ENCODE results near the gene AGPS. TPM values are rescaled to one million over a fixed set of nuclear protein-coding genes. Genes with fewer than 3 reads are reported as not detected.

AGPS gene
- total and polyA plus RNA-seq, 4 donors, result 5.3 to 35.8 (median 16.0) TPM

- WGBS, 2 donors, result 97 to 98% methylated on average over 3 of the region's 3 CpGs
- peaks cover 0 to 2% of the 10 kb centered on the region in 2 donors for H3K36me3 ChIP-seq (ENCODE audit: control insufficient read depth in 1 of 2, insufficient read depth in 2 of 2, low read length in 1 of 2)
- no peaks in the 10 kb centered on the region for H3K9me3 ChIP-seq (ENCODE audit: control insufficient read depth, low read length)
- no peaks in the 10 kb centered on the region for H3K4me1 ChIP-seq (ENCODE audit: control insufficient read depth in 1 of 2, insufficient read depth in 2 of 2, low read length in 2 of 2)
- DNase-seq, result no peak
- ATAC-seq (ENCODE audit: low FRiP score), result no peak
- no peaks in the 10 kb centered on the region for H3K27me3 ChIP-seq (ENCODE audit: control insufficient read depth in 1 of 2, insufficient read depth in 2 of 2, low read length in 1 of 2)
- no peak overlapping the region for H3K27ac ChIP-seq (ENCODE audit: low read depth in 1 of 2, low read length in 2 of 2)
- intact Hi-C loops (cut with DNase I), result no loop called here
- no peak overlapping the region for H3K4me3 ChIP-seq (ENCODE audit: low read length in 2 of 2)
Measured at GRCh38 chr2:177529166-177529565, 136.6 kb downstream of the AGPS start.

GRCh38 chr2:177530561-177530960 lies 138.0 kb downstream of the AGPS start:
- no peak overlapping the region for H3K27ac ChIP-seq (ENCODE audit: low read depth in 1 of 2, low read length in 2 of 2)
- DNase-seq, result no peak
- no peak for ATAC-seq (ENCODE audit: low FRiP score)
- peaks cover 0 to 2% of the 10 kb centered on the region in 2 donors for H3K36me3 ChIP-seq (ENCODE audit: control insufficient read depth in 1 of 2, insufficient read depth in 2 of 2, low read length in 1 of 2)
- intact Hi-C loops (cut with DNase I), result no loop called here
- no peak overlapping the region for H3K4me3 ChIP-seq (ENCODE audit: low read length in 2 of 2)
- H3K9me3 ChIP-seq (ENCODE audit: control insufficient read depth, low read length), result no peaks in the 10 kb centered on the region
- no peaks in the 10 kb centered on the region for H3K4me1 ChIP-seq (ENCODE audit: control insufficient read depth in 1 of 2, insufficient read depth in 2 of 2, low read length in 2 of 2)
- H3K27me3 ChIP-seq (ENCODE audit: control insufficient read depth in 1 of 2, insufficient read depth in 2 of 2, low read length in 1 of 2), result no peaks in the 10 kb centered on the region

GRCh38 chr2:177531706-177532105 lies 139.1 kb downstream of the AGPS start:
- Histone ChIP-seq H3K36me3 (ENCODE audit: control insufficient read depth in 1 of 2, insufficient read depth in 2 of 2, low read length in 1 of 2) (peaks cover 0 to 2% of the 10 kb centered on the region in 2 donors), H3K4me1 (ENCODE audit: control insufficient read depth in 1 of 2, insufficient read depth in 2 of 2, low read length in 2 of 2) (no peaks in the 10 kb centered on the region), H3K4me3 (ENCODE audit: low read length in 2 of 2) (no peak overlapping the region), H3K27me3 (ENCODE audit: control insufficient read depth in 1 of 2, insufficient read depth in 2 of 2, low read length in 1 of 2) (no peaks in the 10 kb centered on the region), H3K9me3 (ENCODE audit: control insufficient read depth, low read length) (no peaks in the 10 kb centered on the region), H3K27ac (ENCODE audit: low read depth in 1 of 2, low read length in 2 of 2) (no peak overlapping the region)
- ATAC-seq (ENCODE audit: low FRiP score) (no peak), DNase-seq (no peak)
- intact Hi-C loops (cut with DNase I), result no loop called here
- WGBS, 2 donors, result 94 to 97% methylated on average over 5 of the region's 5 CpGs

- DNase-seq (no peak), ATAC-seq (ENCODE audit: low FRiP score) (no peak)
- Histone ChIP-seq H3K4me3 (ENCODE audit: low read length in 2 of 2) (no peak overlapping the region), H3K27ac (ENCODE audit: low read depth in 1 of 2, low read length in 2 of 2) (no peak overlapping the region), H3K27me3 (ENCODE audit: control insufficient read depth in 1 of 2, insufficient read depth in 2 of 2, low read length in 1 of 2) (no peaks in the 10 kb centered on the region), H3K9me3 (ENCODE audit: control insufficient read depth, low read length) (no peaks in the 10 kb centered on the region), H3K36me3 (ENCODE audit: control insufficient read depth in 1 of 2, insufficient read depth in 2 of 2, low read length in 1 of 2) (peaks cover 0 to 2% of the 10 kb centered on the region in 2 donors), H3K4me1 (ENCODE audit: control insufficient read depth in 1 of 2, insufficient read depth in 2 of 2, low read length in 2 of 2) (no peaks in the 10 kb centered on the region)
- 93 to 97% methylated on average over 1 of the region's 1 CpG for WGBS, 2 donors
- intact Hi-C loops (cut with DNase I), result no loop called here
Measured at GRCh38 chr2:177532567-177532966, 140.0 kb downstream of the AGPS start.

- DNase-seq (no peak), ATAC-seq (ENCODE audit: low FRiP score) (no peak)
- Histone ChIP-seq H3K9me3 (ENCODE audit: control insufficient read depth, low read length) (no peaks in the 10 kb centered on the region), H3K4me3 (ENCODE audit: low read length in 2 of 2) (no peak overlapping the region), H3K36me3 (ENCODE audit: control insufficient read depth in 1 of 2, insufficient read depth in 2 of 2, low read length in 1 of 2) (peaks cover 0 to 2% of the 10 kb centered on the region in 2 donors), H3K4me1 (ENCODE audit: control insufficient read depth in 1 of 2, insufficient read depth in 2 of 2, low read length in 2 of 2) (no peaks in the 10 kb centered on the region), H3K27me3 (ENCODE audit: control insufficient read depth in 1 of 2, insufficient read depth in 2 of 2, low read length in 1 of 2) (no peaks in the 10 kb centered on the region), H3K27ac (ENCODE audit: low read depth in 1 of 2, low read length in 2 of 2) (no peak overlapping the region)
- intact Hi-C loops (cut with DNase I), result no loop called here
Measured at GRCh38 chr2:177533253-177533652, 140.7 kb downstream of the AGPS start.

GRCh38 chr2:177535000-177535399 lies 142.4 kb downstream of the AGPS start:
- ATAC-seq (ENCODE audit: low FRiP score) (no peak), DNase-seq (no peak)
- intact Hi-C loops (cut with DNase I), result no loop called here
- Histone ChIP-seq H3K4me3 (ENCODE audit: low read length in 2 of 2) (no peak overlapping the region), H3K36me3 (ENCODE audit: control insufficient read depth in 1 of 2, insufficient read depth in 2 of 2, low read length in 1 of 2) (peaks cover 0 to 2% of the 10 kb centered on the region in 2 donors), H3K4me1 (ENCODE audit: control insufficient read depth in 1 of 2, insufficient read depth in 2 of 2, low read length in 2 of 2) (no peaks in the 10 kb centered on the region), H3K27me3 (ENCODE audit: control insufficient read depth in 1 of 2, insufficient read depth in 2 of 2, low read length in 1 of 2) (no peaks in the 10 kb centered on the region), H3K27ac (ENCODE audit: low read depth in 1 of 2, low read length in 2 of 2) (no peak overlapping the region), H3K9me3 (ENCODE audit: control insufficient read depth, low read length) (no peaks in the 10 kb centered on the region)

- ATAC-seq (ENCODE audit: low FRiP score) (no peak), DNase-seq (no peak)
- intact Hi-C loops (cut with DNase I), result no loop called here
- H3K9me3 ChIP-seq (ENCODE audit: control insufficient read depth, low read length), result no peaks in the 10 kb centered on the region
- H3K27ac ChIP-seq (ENCODE audit: low read depth in 1 of 2, low read length in 2 of 2), result no peak overlapping the region
- no peaks in the 10 kb centered on the region for H3K36me3 ChIP-seq (ENCODE audit: control insufficient read depth in 1 of 2, insufficient read depth in 2 of 2, low read length in 1 of 2)
- H3K4me3 ChIP-seq (ENCODE audit: low read length in 2 of 2), result no peak overlapping the region
- no peaks in the 10 kb centered on the region for H3K27me3 ChIP-seq (ENCODE audit: control insufficient read depth in 1 of 2, insufficient read depth in 2 of 2, low read length in 1 of 2)
- WGBS, 2 donors, result 79 to 80% methylated on average over 3 of the region's 3 CpGs
- H3K4me1 ChIP-seq (ENCODE audit: control insufficient read depth in 1 of 2, insufficient read depth in 2 of 2, low read length in 2 of 2), result no peaks in the 10 kb centered on the region
Measured at GRCh38 chr2:177535958-177536504, 143.5 kb downstream of the AGPS start.

- no peak for DNase-seq
- Histone ChIP-seq H3K4me3 (ENCODE audit: low read length in 2 of 2) (no peak overlapping the region), H3K9me3 (ENCODE audit: control insufficient read depth, low read length) (no peaks in the 10 kb centered on the region), H3K36me3 (ENCODE audit: control insufficient read depth in 1 of 2, insufficient read depth in 2 of 2, low read length in 1 of 2) (no peaks in the 10 kb centered on the region), H3K27me3 (ENCODE audit: control insufficient read depth in 1 of 2, insufficient read depth in 2 of 2, low read length in 1 of 2) (no peaks in the 10 kb centered on the region), H3K27ac (ENCODE audit: low read depth in 1 of 2, low read length in 2 of 2) (no peak overlapping the region), H3K4me1 (ENCODE audit: control insufficient read depth in 1 of 2, insufficient read depth in 2 of 2, low read length in 2 of 2) (no peaks in the 10 kb centered on the region)
- intact Hi-C loops (cut with DNase I), result no loop called here
- no peak for ATAC-seq (ENCODE audit: low FRiP score)
- WGBS, 2 donors, result 81 to 88% methylated on average over 1 of the region's 1 CpG
Measured at GRCh38 chr2:177537213-177537612, 144.6 kb downstream of the AGPS start.

- no peaks in the 10 kb centered on the region for H3K27me3 ChIP-seq (ENCODE audit: control insufficient read depth in 1 of 2, insufficient read depth in 2 of 2, low read length in 1 of 2)
- no peaks in the 10 kb centered on the region for H3K4me1 ChIP-seq (ENCODE audit: control insufficient read depth in 1 of 2, insufficient read depth in 2 of 2, low read length in 2 of 2)
- DNase-seq, result no peak
- H3K9me3 ChIP-seq (ENCODE audit: control insufficient read depth, low read length), result no peaks in the 10 kb centered on the region
- 45% methylated on average over 3 of the region's 3 CpGs for WGBS, 2 donors
- H3K36me3 ChIP-seq (ENCODE audit: control insufficient read depth in 1 of 2, insufficient read depth in 2 of 2, low read length in 1 of 2), result no peaks in the 10 kb centered on the region
- no peak for ATAC-seq (ENCODE audit: low FRiP score)
- H3K27ac ChIP-seq (ENCODE audit: low read depth in 1 of 2, low read length in 2 of 2), result no peak overlapping the region
- H3K4me3 ChIP-seq (ENCODE audit: low read length in 2 of 2), result no peak overlapping the region
- intact Hi-C loops (cut with DNase I), result no loop called here
Measured at GRCh38 chr2:177537636-177538035, 145.1 kb downstream of the AGPS start.

Measured in aorta (tissue), 5 donors.